Measurements from ENCODE around the gene MTERF4.

The MTERF4 gene

GRCh38 chr2:241102239-241102803 lies at the start of gene MTERF4:
MTERF4 (minus strand) TSS chr2:241102287; CDS start chr2:241102273, 14 bp downstream.
- peak; percentile 84 to 90 for DNase-seq

- DNase-seq, result no peak
Measured at GRCh38 chr2:241150660-241151530, 48.8 kb upstream of the MTERF4 start.

GRCh38 chr2:241149925-241150659 lies 48.0 kb upstream of the MTERF4 start, which contains the start of gene PPP1R7:
PPP1R7 (plus strand) TSS chr2:241150467; CDS start chr2:241150496, 29 bp downstream.
- DNase-seq, result peak; percentile 96 to 97

GRCh38 chr2:241149675-241149924 lies 47.5 kb upstream of the MTERF4 start:
- no peak for DNase-seq

- DNase-seq, result peak; percentile 91 to 95
Measured at GRCh38 chr2:241148891-241149674, 47.0 kb upstream of the MTERF4 start, which contains the start of gene PASK. PASK (minus strand) TSS chr2:241149472; CDS start chr2:241143032, 6,440 bp downstream.

- no peak for DNase-seq
Measured at GRCh38 chr2:241148239-241148638, 46.2 kb upstream of the MTERF4 start.

GRCh38 chr2:241147336-241147735 lies 45.2 kb upstream of the MTERF4 start:
- DNase-seq, result no peak

- DNase-seq, result no peak
Measured at GRCh38 chr2:241146286-241146685, 44.2 kb upstream of the MTERF4 start.

- no peak for DNase-seq
Measured at GRCh38 chr2:241142593-241142992, 40.5 kb upstream of the MTERF4 start.

- DNase-seq, result no peak
Measured at GRCh38 chr2:241142063-241142462, 40.0 kb upstream of the MTERF4 start.

- no peak for DNase-seq
Measured at GRCh38 chr2:241141214-241141770, 39.2 kb upstream of the MTERF4 start.

GRCh38 chr2:241140445-241140840 lies 38.4 kb upstream of the MTERF4 start:
- DNase-seq, result no peak

- no peak for DNase-seq
Measured at GRCh38 chr2:241139531-241140444, 37.7 kb upstream of the MTERF4 start.

GRCh38 chr2:241138471-241138870 lies 36.4 kb upstream of the MTERF4 start:
- no peak for DNase-seq

- DNase-seq, result no peak
Measured at GRCh38 chr2:241137276-241138190, 35.4 kb upstream of the MTERF4 start.

GRCh38 chr2:241136661-241137260 lies 34.7 kb upstream of the MTERF4 start:
- DNase-seq, result no peak

GRCh38 chr2:241136191-241136590 lies 34.1 kb upstream of the MTERF4 start:
- DNase-seq, result no peak

GRCh38 chr2:241135737-241136136 lies 33.6 kb upstream of the MTERF4 start:
- no peak for DNase-seq

GRCh38 chr2:241134711-241135110 lies 32.6 kb upstream of the MTERF4 start:
- DNase-seq, result no peak

- DNase-seq, result no peak
Measured at GRCh38 chr2:241133436-241133820, 31.3 kb upstream of the MTERF4 start.

All from CD4-positive, alpha-beta T cell treated with Interferon alpha-2 for 1 hour (primary cell).